ENCODE data around the gene G2E3.

The G2E3 gene

DNA sequence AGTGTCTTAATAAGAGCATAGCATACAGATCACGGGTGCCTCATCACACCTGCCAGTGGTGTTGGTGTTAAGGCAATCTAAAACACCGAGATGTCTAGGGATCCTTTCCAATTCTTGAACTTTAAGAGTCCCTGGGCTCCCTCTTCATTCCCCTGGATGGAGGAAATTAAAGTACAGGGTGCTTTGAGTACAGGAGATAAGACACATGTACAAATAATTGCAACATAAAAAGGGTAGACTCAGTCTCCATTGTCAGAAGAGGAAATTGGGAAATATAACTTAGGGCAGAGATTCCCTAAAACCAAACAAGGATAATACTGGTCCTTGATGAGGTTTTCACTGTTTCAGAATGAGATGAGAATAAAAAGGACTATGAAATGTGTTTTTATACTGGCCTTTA, 98.1 kb downstream of the G2E3 start:
- no peak for DNase-seq

DNA sequence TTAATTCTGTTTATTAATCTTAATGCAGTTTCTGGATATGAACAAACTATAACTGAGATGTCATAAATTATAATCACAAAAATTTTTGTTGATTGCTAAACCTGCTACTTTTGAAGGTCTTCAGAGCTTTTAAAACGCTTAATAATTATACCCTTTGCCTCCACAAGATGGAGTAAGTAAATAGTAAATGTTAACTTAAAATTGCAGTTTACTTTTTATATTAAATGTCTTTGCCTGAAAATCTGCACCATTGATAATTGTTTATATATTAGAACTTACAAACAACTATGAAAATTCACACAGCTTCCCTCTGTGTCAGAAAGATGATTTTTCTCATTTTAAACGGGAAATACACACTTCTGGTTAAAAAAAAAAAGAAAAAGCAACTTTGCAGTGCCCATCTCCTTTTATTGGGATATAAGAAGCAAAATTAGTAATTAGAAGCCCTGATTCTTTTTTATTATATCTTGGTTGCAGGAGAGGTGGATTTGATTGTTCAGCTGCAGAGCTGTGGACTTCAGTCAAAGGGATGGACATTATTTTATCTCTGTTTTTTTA, 98.7 kb downstream of the G2E3 start:
- DNase-seq, result no peak

DNA sequence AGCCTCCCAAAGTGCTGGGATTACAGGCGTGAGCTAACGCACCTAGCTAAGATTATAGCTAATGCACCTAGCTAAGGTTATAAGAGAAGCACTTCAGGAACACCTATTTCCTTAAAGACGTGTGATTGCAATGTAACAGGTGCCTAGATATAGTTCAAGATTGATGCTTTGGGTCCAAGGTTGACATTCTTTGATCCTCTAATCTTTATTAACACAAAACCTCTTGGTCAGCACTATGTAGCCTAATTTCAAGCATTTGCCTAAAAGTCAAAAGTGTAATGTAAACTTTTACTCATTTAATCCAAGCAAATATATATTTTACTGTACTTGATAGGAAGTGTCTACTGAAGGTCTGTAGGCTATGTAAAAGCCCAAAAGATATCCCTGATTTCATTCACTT, 99.7 kb downstream of the G2E3 start:
- DNase-seq, result no peak

DNA sequence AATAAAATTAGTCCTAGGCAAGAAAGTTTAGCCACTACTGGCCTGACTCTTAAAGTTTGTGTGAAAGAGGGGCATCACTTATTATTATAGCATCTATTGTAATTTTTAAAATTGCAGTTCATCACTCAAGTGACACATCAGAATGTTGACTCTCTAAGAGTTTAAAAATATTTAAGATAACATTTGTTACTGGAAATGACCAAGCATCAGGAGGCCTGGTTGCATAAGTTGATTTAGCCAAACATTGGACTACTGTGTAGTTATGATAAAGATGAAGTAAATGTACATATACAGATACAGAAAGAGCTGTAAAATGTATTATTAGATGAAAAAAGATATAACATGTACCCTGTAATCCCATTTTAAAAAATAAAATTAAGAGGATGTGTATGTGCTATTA, 110.6 kb downstream of the G2E3 start:
- DNase-seq, result no peak

All from NCI-H226 (cell line).